ENCODE data around the gene DEF6.
"Not testable (repeated sequence)": the region's sequence is repeated elsewhere in the genome, so short reads cannot be mapped to it uniquely, and the experiment has no call there.

DEF6 gene

DNA sequence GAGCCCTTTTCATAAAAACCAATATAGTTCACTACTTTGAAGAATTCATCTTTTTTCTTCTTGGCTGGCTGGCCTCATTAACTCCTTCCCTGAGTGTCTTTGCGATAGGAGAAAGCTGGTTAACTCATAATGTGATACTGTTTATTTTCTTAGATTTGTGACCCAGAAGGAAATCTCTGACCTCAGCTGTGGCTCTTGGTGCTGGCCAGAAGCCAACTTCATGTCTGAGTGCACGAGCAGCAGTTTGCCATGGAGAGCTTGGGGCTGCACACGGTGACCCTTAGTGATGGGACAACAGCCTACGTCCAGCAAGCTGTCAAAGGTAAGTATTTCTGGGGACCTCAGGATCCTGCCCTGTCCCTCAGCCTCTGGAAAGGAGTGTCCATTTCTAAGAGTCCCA lies 16.7 kb upstream of the DEF6 start:
- DNase-seq (ENCODE audit: low spot score): no peak

- DNase-seq (ENCODE audit: low spot score): no peak
These were observed 15.1 kb upstream of the DEF6 start for GRCh38 chr6:35282472-35282871.

DNA sequence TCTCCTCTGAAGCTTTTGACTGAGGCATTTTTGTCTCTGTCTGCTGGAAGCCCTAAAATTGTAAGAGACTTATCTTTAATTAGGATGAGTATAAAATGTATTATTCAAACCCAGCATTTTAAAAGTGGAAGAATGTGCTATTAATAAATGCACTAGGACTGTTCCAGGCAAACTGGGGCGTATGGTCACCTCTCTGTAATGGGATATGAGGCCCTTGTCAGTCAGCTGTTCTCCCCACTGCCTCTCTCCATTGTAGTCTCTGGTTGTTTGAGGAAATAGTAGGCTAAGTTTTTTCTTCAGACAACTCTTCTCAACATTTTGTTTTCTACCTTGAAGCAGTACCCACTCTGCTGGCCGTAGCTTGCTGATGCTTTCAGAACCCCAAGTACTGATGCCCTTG lies 14.3 kb upstream of the DEF6 start:
- no peak for DNase-seq (ENCODE audit: low spot score)

DNA sequence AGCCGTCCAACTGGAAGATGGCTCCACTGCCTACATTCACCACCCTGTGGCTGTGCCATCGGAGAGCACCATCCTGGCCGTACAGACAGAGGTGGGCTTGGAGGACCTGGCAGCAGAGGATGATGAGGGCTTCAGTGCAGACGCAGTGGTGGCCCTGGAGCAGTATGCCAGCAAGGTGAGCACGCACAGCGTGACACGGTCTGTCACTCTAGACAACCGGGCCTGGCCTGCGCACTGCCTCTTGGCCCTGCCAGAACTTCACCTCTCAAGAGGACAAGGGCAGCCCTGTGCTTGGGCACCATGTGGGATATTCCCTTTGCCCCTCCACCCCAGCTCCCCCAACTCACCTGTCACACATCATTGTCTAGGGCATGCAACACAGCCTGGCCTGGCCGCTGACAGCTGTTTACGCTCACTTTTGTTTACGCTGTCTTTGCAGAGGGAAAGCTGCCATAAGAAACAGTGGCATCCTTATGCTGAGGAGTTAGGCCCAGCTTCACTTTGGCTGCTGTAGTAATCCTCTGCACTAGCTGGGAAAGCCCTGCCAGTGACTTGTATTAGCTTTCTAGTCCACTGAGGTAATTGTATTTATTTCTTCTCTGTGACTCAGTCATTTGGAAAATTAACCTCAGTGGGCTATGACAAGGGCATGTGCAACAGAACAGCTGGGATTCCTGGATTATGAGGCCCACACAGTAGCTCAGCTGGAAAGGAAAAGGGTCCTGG lies 9.8 kb upstream of the DEF6 start:
- no peak for DNase-seq (ENCODE audit: low spot score)

DNA sequence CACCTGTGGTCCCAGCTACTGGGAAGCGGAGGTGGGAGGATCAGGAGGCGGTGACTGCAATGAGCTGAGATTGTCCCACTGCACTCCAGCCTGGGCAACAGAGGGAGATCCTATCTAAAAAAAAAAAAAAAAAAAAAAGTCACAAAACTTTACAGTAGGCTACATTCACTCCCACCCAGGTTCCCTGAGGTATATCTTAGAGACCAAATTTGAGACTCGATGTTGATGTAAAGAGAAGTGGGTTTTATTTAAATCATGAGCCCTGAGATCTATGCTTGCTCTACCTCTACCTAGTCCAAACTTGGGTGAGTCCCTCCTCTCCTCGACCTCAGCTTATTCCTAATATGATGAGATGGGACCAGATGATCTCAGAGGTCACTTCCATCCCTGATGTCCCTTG lies 8.8 kb upstream of the DEF6 start:
- DNase-seq (ENCODE audit: low spot score): no peak

DNA sequence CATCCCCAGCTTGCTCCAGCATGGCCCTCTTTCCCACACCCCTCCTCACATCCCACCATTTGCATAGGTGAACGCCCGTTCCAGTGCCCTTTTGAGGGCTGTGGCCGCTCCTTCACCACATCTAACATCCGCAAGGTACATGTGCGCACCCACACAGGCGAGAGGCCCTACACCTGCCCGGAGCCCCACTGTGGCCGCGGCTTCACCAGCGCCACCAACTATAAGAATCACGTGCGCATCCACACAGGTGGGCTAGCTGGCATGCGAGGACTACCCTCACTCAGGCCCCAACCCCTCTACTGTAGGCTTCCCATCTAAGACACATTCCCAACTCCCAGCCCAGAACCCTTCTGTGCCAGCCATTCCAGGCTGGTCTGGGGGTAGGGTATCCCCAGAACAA lies 6.1 kb upstream of the DEF6 start:
- no peak for DNase-seq (ENCODE audit: low spot score)

- no peak for DNase-seq (ENCODE audit: low spot score)
These were observed 5.1 kb upstream of the DEF6 start for GRCh38 chr6:35292494-35292893.

DNA sequence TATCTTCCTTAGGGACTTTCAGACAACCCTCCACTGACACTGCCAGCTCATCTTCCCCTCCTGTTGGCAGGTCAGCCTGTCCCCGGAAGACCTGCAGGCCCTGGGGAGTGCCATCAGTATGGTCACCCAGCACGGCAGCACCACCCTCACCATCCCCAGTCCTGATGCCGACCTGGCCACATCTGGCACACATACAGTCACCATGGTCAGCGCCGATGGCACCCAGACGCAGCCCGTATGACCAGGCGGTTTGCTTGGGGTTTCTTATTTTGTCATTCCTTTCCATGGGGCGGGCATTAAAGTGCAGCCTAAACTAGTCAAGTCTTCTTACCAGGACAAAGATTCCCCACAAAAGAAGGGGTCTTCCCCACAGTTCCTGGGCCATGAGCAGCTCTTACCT lies 3.9 kb upstream of the DEF6 start:
- DNase-seq (ENCODE audit: low spot score): no peak

DNA sequence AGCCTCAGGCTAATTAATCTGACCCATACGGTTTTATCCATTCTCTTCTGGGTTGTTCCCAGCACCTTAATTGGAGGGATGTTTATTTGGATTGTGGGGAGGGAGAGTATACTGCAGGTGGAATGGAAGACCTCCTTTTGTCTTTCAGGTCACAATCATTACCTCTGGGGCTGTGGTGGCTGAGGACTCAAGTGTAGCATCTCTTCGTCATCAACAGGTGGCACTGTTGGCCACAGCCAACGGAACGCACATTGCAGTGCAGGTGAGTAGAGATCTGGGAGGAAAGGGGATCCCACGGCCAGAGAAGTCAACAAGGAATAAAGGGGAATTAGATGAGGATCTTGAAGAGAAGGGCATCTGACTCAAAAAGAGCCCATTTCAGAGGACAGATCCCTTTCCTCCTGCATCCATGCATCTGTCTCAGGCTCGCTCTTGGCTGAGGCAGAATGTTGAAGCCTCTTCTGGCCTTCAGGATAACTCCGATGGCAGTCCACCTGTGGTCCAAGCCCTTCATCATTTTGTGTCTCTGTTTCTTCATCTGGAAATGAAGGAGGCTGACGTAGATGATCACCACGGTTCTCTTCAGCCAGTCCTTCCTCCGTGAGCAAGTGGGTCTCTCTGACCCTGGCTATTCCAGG lies 3.2 kb upstream of the DEF6 start:
- peak; percentile 58 for DNase-seq (ENCODE audit: low spot score)

GRCh38 chr6:35295036-35295435 lies 2.6 kb upstream of the DEF6 start:
- no peak for DNase-seq (ENCODE audit: low spot score)

DNA sequence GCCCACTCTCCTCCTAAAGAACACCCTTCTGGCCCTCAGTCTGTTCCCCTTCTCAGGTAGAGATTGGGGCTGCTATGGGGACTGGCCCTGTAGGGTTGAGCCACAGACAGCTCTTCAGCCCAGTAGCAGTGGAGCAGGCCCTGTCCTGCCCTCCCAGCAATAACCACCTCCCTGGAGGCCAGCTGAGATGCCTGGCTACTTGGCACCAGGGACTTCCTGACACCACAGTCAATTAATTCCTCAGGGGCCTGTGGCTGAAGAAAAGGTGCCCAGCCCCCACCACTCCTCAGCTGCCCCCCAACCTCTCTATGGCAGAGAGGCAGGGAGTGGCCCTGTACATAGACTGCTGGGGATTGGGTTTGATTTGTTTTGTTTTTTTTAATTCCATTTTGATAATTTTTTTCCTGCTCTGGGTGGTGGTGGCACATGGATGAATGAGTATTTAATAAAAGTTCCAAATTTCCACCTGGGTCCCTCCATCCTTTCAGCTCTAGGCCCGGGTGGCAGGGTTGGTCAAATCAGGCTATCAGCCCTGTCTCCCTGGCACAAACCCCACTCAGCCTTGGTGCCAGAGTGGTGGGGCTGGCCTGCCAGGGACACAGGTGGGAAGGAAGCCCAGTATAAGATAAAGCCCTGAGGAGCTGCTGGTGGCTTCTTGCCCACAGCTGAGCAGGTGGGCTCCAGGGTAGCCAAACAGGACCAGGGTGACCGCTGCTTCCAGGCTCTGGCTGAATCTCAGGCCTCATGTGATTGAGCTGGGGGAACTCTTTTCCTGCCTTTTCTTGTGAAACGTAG lies 1.9 kb upstream of the DEF6 start:
- DNase-seq (ENCODE audit: low spot score): no peak

DNA sequence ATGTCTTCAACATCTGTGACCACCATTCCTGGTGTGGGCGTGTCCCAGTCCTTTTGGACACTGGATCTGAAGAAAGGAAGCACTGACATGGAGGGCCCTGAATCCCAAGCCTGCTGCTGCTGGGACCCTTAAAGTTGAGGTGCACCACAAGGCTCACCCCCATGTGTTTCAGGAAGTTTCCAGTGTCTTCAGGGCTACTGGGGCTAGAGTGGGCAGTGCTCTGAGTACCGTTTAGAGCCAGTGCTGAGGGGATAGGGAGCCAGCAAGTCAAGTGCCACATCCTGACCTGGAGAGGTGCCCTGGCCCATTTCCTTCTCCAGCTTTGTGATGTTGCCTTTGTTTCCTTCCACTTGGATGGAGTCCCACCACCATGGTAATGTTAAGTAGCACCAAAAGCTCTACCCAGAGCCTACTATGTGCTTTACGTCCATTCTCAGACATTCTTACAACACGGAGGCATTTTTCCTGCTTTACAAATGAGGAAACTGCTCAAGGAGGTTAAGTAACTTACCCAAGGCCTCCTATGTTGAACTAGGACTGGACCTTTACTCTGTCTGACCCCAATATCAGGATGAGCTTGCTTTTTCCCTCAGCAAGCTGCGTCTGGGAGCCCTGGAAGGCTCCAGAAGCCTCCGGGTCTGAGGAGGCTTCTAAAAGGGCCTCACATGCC lies 552 bp upstream of the DEF6 start:
- no peak for DNase-seq (ENCODE audit: low spot score)

GRCh38 chr6:35298625-35299140 lies 1.1 kb downstream of the DEF6 start:
- DNase-seq (ENCODE audit: low spot score): no peak

GRCh38 chr6:35299674-35300073 lies 2.1 kb downstream of the DEF6 start:
- DNase-seq (ENCODE audit: low spot score): no peak

- no peak for DNase-seq (ENCODE audit: low spot score)
These were observed 3.2 kb downstream of the DEF6 start for GRCh38 chr6:35300848-35301247.

DNA sequence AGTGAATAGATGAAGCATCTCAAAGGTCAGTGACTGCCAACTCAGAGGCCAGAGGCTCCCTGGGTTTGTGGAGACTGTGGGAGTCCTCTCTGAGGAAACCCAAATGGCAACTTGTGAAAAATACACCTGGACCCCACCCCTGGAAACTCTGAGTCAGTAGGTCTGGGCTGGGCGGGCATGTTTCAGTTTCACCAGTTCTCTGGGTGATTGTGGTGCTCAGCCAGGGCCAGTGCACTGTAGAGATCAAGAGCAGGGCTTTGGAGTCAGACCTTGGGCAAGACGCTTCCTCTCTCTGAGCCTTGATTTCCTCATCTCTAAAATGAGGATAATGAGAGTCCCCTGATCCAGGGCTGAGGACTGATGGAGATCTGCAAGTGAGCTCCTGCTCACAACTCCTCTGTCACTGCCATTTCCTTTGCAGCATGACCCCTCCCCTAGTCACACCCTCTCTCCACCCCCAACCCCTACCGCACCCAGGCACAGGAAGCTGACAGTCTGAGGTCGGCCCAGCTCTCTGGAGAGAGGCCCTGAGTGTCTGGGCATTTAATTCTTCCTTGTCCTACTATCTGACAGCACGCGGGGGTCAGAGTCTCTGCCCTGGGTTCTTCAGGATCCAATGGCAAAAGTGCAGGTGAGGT lies 5.1 kb downstream of the DEF6 start:
- peak; percentile 43 for DNase-seq (ENCODE audit: low spot score)

DNA sequence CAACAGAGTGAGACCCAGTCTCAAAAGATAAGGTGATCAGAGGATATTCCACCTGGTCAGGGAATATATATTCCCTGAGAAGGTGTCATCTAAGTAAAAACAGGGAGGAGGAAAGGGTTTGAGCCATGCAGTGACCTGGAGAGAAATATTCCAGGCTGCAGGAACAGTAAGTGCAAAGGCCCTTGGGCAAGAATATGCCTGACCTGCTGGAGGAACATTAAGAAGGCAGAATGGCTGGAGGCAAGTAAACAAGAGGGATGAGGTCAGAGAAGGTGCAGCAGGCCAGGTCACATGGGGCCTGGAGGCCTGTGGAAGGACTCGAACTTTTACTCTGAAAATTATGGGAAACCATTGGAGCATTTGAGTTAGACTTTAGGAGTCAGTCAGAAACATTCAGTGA lies 6.7 kb downstream of the DEF6 start:
- no peak for DNase-seq (ENCODE audit: low spot score)

DNA sequence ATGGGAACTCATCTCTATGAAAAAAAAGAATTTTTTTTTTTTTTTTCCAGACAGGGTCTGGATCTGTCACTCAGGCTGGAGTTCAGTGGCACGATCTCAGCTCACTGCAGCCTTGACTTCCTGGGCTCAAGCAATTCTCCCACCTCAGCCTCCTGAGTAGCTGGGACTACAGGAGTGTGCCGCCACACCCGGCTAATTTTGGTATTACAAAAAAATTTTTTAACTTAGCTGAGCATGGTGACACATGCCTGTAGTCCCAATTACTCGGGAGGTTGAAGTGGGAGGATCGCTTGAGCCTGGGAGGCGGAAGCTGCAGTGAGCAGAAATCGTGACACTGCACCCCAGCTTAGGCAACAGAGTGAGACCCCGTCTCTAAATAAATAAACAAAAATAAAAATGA lies 7.5 kb downstream of the DEF6 start:
- DNase-seq (ENCODE audit: low spot score): no peak

DNA sequence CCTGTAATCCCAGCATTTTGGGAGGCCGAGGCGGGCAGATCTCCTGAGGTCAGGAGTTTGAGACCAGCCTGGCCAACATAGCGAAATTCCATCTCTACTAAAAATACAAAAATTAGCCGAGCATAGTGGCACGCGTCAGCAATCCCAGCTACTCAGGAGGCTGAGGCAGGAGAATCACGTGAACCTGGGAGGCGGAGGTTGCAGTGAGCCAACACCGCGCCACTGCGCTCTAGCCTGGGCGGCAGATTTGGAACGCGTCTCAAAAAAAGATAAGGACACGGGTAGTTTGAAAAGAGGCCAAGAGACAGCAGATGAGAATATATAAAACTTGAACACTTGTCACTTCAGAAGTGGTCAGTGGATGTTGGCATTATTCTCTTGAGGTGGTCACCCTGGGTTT lies 9.5 kb downstream of the DEF6 start:
- DNase-seq (ENCODE audit: low spot score): not testable (repeated sequence)

GRCh38 chr6:35308543-35308942 lies 10.9 kb downstream of the DEF6 start:
- DNase-seq (ENCODE audit: low spot score): not testable (repeated sequence)

DNA sequence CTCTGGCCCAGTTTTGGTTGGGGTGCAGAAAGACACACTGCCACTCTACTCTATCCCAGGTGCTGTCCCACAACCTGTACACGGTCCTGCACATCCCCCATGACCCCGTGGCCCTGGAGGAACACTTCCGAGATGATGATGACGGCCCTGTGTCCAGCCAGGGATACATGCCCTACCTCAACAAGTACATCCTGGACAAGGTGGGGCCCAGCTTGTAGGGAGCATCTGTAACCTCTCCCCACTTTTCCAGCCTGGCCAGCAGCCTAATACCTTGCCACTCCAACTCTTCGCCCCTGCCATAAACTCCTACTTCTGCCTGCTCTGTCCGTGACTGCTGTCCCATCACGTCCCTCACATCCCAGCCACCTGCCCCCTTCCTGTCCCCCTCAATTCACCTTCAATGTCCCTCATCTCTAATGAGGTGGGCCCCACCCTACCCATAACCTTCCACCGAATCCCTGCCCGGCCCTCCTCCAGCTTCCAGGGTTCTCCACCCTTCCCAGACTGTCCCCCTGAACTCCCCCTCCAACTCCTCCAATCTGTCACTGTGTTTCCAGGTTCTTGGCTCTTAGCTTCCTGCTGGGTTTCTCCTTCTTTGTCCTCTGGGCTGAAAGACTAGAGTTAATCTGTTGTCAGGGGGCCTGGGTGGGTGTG lies 12.1 kb downstream of the DEF6 start:
- no peak for DNase-seq (ENCODE audit: low spot score)

Data from GM03348 (cell line).